Urinary bladder (tissue), 4 donors: Measurements from ENCODE around the gene DUSP21. TPM values are rescaled to one million over a fixed set of nuclear protein-coding genes. Genes with fewer than 3 reads are reported as not detected.
"Not testable (repeated sequence)": the region's sequence is repeated elsewhere in the genome, so short reads cannot be mapped to it uniquely, and the experiment has no call there.

Source experiments
- DNase-seq: peaks from one replicate; pipeline ENCODE4 v3.0.0-alpha.2; 2015; ENCODE audit errors: extremely low spot score
- H3K27ac ChIP-seq: one replicate; pipeline ENCODE4 v1.5.1; 2013; ENCODE audit warnings: low read depth, mild to moderate bottlenecking, moderate library complexity
- H3K36me3 ChIP-seq: one replicate; pipeline ENCODE4 v1.6.1; 2013; ENCODE audit warnings: mild to moderate bottlenecking, moderate library complexity; ENCODE audit not compliant: insufficient read depth
- H3K4me1 ChIP-seq: one replicate; pipeline ENCODE4 v1.6.1; 2013; ENCODE audit warnings: mild to moderate bottlenecking, moderate library complexity; ENCODE audit not compliant: insufficient read depth
- H3K4me3 ChIP-seq: one replicate; pipeline ENCODE4 v1.5.1; 2013; ENCODE audit warnings: low read depth, low read length
- WGBS: extraction: QIAGEN DNeasy Blood & Tissue Kit; methylation state at CpG from one replicate; pipeline ENCODE4 v1.1.7; 2013; 5-methylcytosine and 5-hydroxymethylcytosine counted together
- polyA plus RNA-seq: library from polyadenylated mRNA; stranded (reverse); fragments of 200-250 nt; gene quantifications from one replicate; pipeline ENCODE4 v1.2.3, GENCODE V29; 2013
- total RNA-seq: library from RNA; depleted of rRNA; stranded (reverse); fragments of >200 nt; gene quantifications from one replicate; pipeline ENCODE4 v1.2.3, GENCODE V29; 2014
- donor health status: healthy with polysubstance abuse.
- donor health status: healthy.

DUSP21 gene
- total and polyA plus RNA-seq, 2 donors: not detected

DNA sequence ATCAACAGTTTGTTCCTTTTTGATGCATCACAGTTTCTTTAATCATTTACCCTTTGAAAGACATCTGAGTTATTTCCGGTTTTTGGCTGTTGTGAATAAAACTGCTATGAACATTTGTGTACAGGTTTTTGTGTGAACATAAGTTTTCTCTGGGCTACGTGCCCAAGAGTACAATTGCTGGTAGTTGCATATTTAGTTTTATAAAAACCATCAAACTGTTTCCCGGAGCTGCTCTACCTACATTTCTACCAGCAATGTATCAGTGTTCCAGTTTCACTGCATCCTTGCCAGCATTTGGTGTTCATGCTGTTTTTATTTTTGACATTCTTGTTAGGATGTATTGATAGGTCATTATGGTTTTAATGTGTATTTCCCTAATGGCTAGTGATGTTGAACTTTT is 46.4 kb downstream of the DUSP21 start:
- H3K4me1 ChIP-seq: no peaks in the 10 kb centered on the region
- DNase-seq: no peak
- no peaks in the 10 kb centered on the region for H3K36me3 ChIP-seq
- no peak overlapping the region for H3K27ac ChIP-seq
- H3K4me3 ChIP-seq: no peak overlapping the region
- WGBS: 51% methylated on average over 3 of the region's 3 CpGs

DNA sequence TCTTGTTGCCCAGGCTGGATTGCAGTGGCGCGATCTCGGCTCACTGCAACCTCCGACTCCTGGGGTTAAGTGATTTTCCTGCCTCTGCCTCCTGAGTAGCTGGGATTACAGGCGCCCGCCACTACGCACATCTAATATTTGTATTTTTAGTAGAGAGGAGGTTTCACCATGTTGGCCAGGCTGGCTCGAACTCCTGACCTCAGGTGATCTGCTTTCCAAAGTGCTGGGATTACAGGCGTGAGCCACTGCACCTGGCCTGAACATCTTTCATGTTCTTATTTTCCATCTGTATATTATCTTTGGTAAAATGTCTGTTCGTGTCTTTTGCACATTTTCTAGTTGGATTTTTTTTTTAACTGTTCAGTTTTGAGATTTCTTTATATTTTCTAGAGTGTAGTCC is 46.9 kb downstream of the DUSP21 start:
- not testable (repeated sequence) for H3K36me3 ChIP-seq, H3K4me3 ChIP-seq, H3K4me1 ChIP-seq, DNase-seq, H3K27ac ChIP-seq
- 96% methylated on average over 10 of the region's 10 CpGs for WGBS

DNA sequence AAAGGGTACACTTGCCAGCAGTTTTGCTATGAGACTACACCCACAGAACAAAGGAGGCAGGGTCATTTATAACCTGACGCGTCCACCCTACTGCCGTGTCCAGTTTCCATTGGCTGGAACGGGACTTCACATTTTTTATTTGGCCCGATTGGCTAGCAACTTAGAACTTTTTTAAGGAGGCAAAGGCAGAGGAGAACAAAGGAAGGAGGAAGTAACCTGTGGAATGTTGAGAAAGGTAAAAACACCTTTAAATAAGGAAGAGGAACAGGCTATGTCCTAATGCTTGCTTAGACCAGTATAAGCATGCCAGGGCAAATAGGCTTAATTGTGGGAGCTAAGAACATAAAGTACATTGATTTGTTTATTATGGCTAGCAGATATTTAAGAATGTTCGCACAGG is 47.8 kb downstream of the DUSP21 start:
- DNase-seq: no peak
- H3K4me3 ChIP-seq: no peak overlapping the region
- H3K27ac ChIP-seq: no peak overlapping the region
- no peaks in the 10 kb centered on the region for H3K36me3 ChIP-seq
- 90% methylated on average over 6 of the region's 6 CpGs for WGBS
- no peaks in the 10 kb centered on the region for H3K4me1 ChIP-seq

Other genes with a start within 250 kb of the DUSP21 start
- gene KDM6A, start 29.2 kb downstream of the DUSP21 start, total RNA-seq: 119 TPM
- gene KDM6A, start 29.2 kb downstream of the DUSP21 start, polyA plus RNA-seq: 9.9 TPM